ENCODE results near the gene KIRREL3.

DNA sequence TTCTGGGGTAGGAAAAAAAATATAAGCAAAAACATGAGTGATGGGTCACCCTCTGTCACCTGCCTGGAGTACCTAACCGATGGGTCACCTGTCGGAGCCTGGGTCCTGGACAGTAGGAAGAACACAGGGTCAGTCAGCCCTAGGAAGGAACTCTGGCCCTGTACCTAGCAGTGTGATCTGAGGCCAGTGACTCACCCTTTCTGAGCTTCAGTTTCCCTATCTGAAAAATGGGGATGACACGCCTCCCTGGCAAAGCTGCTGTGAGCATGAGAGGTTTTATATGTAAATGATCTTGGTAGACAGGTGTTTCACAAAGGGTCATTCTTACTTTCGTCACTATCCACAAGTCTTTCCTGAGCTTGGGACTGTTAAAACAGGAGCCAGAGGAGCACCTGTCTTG is 463.1 kb downstream of the KIRREL3 start:
- TF ChIP-seq, protein P1, sequence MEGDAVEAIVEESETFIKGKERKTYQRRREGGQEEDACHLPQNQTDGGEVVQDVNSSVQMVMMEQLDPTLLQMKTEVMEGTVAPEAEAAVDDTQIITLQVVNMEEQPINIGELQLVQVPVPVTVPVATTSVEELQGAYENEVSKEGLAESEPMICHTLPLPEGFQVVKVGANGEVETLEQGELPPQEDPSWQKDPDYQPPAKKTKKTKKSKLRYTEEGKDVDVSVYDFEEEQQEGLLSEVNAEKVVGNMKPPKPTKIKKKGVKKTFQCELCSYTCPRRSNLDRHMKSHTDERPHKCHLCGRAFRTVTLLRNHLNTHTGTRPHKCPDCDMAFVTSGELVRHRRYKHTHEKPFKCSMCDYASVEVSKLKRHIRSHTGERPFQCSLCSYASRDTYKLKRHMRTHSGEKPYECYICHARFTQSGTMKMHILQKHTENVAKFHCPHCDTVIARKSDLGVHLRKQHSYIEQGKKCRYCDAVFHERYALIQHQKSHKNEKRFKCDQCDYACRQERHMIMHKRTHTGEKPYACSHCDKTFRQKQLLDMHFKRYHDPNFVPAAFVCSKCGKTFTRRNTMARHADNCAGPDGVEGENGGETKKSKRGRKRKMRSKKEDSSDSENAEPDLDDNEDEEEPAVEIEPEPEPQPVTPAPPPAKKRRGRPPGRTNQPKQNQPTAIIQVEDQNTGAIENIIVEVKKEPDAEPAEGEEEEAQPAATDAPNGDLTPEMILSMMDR (IDR thresholded peaks at IDR 0.05): no peak
- TF ChIP-seq POLR2A (IDR thresholded peaks at IDR 0.05): no peak

All from testis (tissue), 2 donors.